Activated B cell treated with CpG ODN at 0.5 μM for 24 hours (primary cell): ENCODE measurements around the gene SERHL2. TPM values are rescaled to one million over a fixed set of nuclear protein-coding genes. Genes with fewer than 3 reads are reported as not detected.

Source experiments
- ATAC-seq: fragments of 200-7000 bp; cut with Tn5 transposase; one replicate; pipeline ENCODE4 v1.10.0; 2021; ENCODE audit warnings: low read depth, mild to moderate bottlenecking, moderate library complexity
- CTCF ChIA-PET: fragments of 350-600 bp; sonication (Branson Sonifier 250); formaldehyde crosslinking; loops from one replicate; lab custom pipeline; 2021; ENCODE audit warnings: antibody characterized with exemption; lab: Charles Lee
- POLR2A ChIA-PET: fragments of 350-600 bp; sonication (Branson Sonifier 250); formaldehyde crosslinking; loops from one replicate; lab custom pipeline; 2021; ENCODE audit warnings: antibody characterized with exemption; lab: Charles Lee
- DNase-seq: peaks from one replicate; pipeline ENCODE4 v3.0.0; 2022
- H3K27ac Mint-ChIP-seq: one replicate; pipeline ENCODE4 v1.8.0; 2020; ENCODE audit warnings: mixed read lengths
- H3K27me3 Mint-ChIP-seq: one replicate; pipeline ENCODE4 v1.8.0; 2021; ENCODE audit warnings: mixed read lengths
- H3K36me3 Mint-ChIP-seq: one replicate; pipeline ENCODE4 v1.8.0; 2021; ENCODE audit warnings: low read depth, mixed read lengths
- H3K4me1 Mint-ChIP-seq: one replicate; pipeline ENCODE4 v1.8.0; 2021; ENCODE audit warnings: mixed read lengths
- H3K4me3 Mint-ChIP-seq: one replicate; pipeline ENCODE4 v1.8.0; 2020; ENCODE audit warnings: mild to moderate bottlenecking, mixed read lengths
- H3K9me3 Mint-ChIP-seq: one replicate; pipeline ENCODE4 v1.8.0; 2020; ENCODE audit warnings: mixed read lengths
- CTCF ChIP-seq: fragments of 200-600 bp; IDR thresholded peaks from one replicate; pipeline ENCODE4 v1.8.0; 2022; ENCODE audit warnings: antibody characterized with exemption, mild to moderate bottlenecking
- intact Hi-C: fragments of 100-400 bp; cut with micrococcal nuclease; formaldehyde crosslinking; loops from one replicate; pipeline ENCODE4 v1.15.1; 2024
- total RNA-seq: library from RNA; stranded (reverse); gene quantifications from 2 replicates; pipeline ENCODE4 v1.2.3, GENCODE V29; 2022

Gene SERHL2
- total RNA-seq, 1 donor from 2014 or later: 1.7 TPM

GRCh38 chr22:42623301-42623751 lies 69.6 kb downstream of the SERHL2 start:
- ATAC-seq (peak; percentile 72), DNase-seq (peak; percentile 35)
- Mint-ChIP-seq H3K4me3 (no peak overlapping the region), H3K4me1 (peaks cover 30% of the 10 kb centered on the region), H3K27me3 (no peaks in the 10 kb centered on the region), H3K9me3 (no peaks in the 10 kb centered on the region), H3K36me3 (peaks cover 47% of the 10 kb centered on the region), H3K27ac (no peak overlapping the region)
- intact Hi-C loops: loop anchor here (1.0 kb wide), 1 partner anchor 69 kb away; no protein-coding TSS in a partner anchor
- ChIA-PET POLR2A (interaction anchor here (0.6 to 3.0 kb wide), 5 partner anchors 9 to 151 kb away, joined by 3 to 35 read pairs (median 5); partner anchors contain the start of gene POLDIP3), CTCF (interaction anchor here (1.1 to 4.1 kb wide), 6 partner anchors 17 to 197 kb away, joined by 3 to 32 read pairs (median 9); partner anchors contain the start of gene ATP5MGL)
- TF ChIP-seq CTCF: no peak

Other genes with a start within 250 kb of the SERHL2 start
- gene NFAM1, start 121.6 kb upstream of the SERHL2 start, total RNA-seq: 0.12 and 0.18 TPM in 2 replicates
- 129 and 135 TPM in 2 replicates for gene RRP7A, start 34.2 kb upstream of the SERHL2 start, total RNA-seq
- 77.1 and 77.5 TPM in 2 replicates for gene POLDIP3, start 60.9 kb downstream of the SERHL2 start, total RNA-seq
- gene ATP5MGL, start 86.6 kb downstream of the SERHL2 start, total RNA-seq: 2.1 and 3.4 TPM in 2 replicates
- 78.2 and 91.7 TPM in 2 replicates for gene CYB5R3, start 95.4 kb downstream of the SERHL2 start, total RNA-seq
- gene A4GALT, start 166.9 kb downstream of the SERHL2 start, total RNA-seq: 16.9 and 18.4 TPM in 2 replicates